T-helper 17 cell (primary cell): Measurements from ENCODE around the gene TMEM208. TPM values are rescaled to one million over a fixed set of nuclear protein-coding genes. Genes with fewer than 3 reads are reported as not detected.

ENCODE experiments used
- ATAC-seq: fragments of 150-1000 bp; cut with Tn5 transposase; 2 replicates; pipeline ENCODE4 v1.10.0; 2021; ENCODE audit warnings: mild to moderate bottlenecking, moderate library complexity
- DNase-seq, 3 donors: peaks; one replicate each; pipeline versions ENCODE4 v3.0.0 to v3.0.0-alpha.2; 2020 to 2021
- H3K9me3 ChIP-seq: one replicate; pipeline ENCODE4 v1.7.0; 2013; ENCODE audit warnings: low read length, mild to moderate bottlenecking; ENCODE audit not compliant: control insufficient read depth, poor library complexity, severe bottlenecking
- H3K27ac Mint-ChIP-seq: one replicate; pipeline ENCODE4 v1.8.0; 2022; ENCODE audit warnings: mild to moderate bottlenecking, moderate library complexity, mixed read lengths
- H3K27me3 Mint-ChIP-seq: one replicate; pipeline ENCODE4 v1.8.0; 2022; ENCODE audit warnings: mixed read lengths
- H3K36me3 Mint-ChIP-seq: one replicate; pipeline ENCODE4 v1.8.0; 2022; ENCODE audit warnings: low read depth, mixed read lengths
- H3K4me1 Mint-ChIP-seq: one replicate; pipeline ENCODE4 v1.8.0; 2022; ENCODE audit warnings: mild to moderate bottlenecking, mixed read lengths
- H3K4me3 Mint-ChIP-seq: one replicate; pipeline ENCODE4 v1.8.0; 2022; ENCODE audit warnings: mild to moderate bottlenecking, moderate library complexity, mixed read lengths
- total RNA-seq, 4 donors: library from RNA in 2 of 4; stranded (reverse) in 2 of 4; gene quantifications; one replicate each; pipeline ENCODE4 v1.2.3 and lab custom pipeline; 2022 to 2026

Gene TMEM208
- total RNA-seq (10 to 100 TPM; 27.9 to 28.2 TPM), total RNA-seq (lab: John Stamatoyannopoulos, UW) (16.0 to 22.6 reads per million in 2 donors)

DNA sequence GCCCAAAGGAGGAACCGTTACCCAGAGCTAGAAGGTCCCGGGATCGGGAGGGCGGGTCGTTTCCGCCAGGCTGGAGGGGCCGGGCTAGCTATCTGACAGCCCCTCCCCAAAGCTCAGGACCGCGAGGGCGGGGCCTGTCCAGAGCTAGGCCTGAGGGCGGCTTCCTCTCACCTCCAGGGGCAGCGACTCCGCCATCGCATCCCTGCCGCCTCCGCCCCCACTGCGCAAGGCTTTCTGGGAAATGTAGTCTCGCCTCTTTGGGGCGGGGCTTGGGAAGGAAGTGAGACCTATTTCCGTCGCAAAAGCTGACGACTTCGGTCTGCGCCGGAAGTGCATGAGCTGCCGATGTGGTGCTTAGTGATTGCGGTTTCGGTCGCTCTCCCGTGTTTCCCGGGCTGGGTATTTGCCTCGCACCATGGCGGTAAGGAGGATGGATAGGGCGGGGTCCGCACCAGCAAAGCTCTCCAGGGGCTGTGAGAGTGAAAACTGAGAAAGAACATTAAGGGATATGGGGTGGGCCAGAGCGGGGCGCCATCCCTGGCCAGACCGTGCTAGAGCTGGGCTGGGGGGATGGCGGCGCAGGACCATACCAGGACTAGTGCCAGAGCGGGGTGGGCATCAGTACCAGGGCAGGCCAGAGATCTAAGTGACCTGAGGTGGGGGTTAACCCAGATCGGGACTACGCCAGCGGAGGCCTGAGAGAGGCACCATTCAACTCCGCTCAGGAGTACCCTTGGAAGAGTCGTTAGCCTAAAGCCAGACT, at the start of gene TMEM208:
Gene TMEM208 (plus strand): TSS at position 327 of the 763 bp plus-strand sequence. CDS start 89 bp downstream, at position 416.
- H3K9me3 ChIP-seq, result no peaks in the 10 kb centered on the region
- peak within 1 kb of the TSS; percentile 100 for H3K4me3 Mint-ChIP-seq
- ATAC-seq, result peak; percentile 97
- H3K36me3 Mint-ChIP-seq, result peaks cover 2% of the 10 kb centered on the region
- H3K27ac Mint-ChIP-seq, result peak within 1 kb of the TSS; percentile 99
- no peaks in the 10 kb centered on the region for H3K27me3 Mint-ChIP-seq
- H3K4me1 Mint-ChIP-seq, result peaks cover 50% of the 10 kb centered on the region
- DNase-seq, result peak; percentile 91 to 97 (median 95)

DNA sequence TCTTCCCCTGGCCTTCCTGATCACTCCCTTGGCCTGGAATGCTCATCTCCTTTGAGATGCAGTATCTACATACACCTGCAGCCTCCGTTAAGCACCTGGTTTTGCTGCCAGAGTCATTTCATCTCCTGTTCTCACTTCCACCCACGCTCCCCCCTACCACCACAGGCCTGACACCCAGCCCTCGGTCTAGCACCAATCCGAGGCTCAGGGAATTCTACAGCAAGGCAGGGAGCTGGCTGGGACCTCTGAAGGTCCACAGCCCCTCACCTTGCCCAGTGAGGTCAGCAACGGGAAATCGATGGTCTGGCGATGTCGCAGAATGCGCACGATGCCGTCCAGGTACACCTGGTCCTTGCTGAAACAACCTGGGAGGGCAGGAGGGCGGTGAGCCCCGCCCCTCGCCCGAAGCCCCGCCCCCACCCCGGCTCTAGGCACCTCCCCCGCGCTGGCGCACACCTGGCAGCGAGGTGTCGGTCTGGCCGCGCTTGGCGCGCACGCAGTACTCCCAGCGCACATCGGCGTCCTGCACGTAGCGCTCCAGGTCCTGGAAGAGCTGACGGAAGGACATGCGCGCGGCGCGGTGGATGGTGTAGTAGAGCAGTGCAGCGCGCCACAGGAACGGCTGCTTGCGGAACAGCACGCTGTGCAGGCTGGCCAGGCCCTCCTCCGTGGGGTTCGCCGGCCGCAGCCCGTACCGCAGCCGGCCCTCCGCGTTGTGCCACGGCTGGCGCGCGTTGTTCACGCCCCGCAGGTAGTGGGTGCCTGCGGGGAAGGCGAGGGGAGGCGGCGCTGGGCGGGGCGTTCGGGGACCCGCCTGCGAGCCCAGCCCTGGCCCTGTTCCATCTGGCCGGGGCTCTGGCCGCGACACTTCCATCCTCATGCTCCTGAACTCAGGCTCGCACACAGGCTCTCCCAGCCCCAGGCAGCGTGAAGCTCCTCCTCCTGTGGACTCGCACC, 48.9 kb upstream of the TMEM208 start:
- no peaks in the 10 kb centered on the region for H3K9me3 ChIP-seq
- DNase-seq, result peak; percentile 41 to 64 (median 51)
- Mint-ChIP-seq H3K4me3 (peak overlapping the region; percentile 81), H3K4me1 (peaks cover 26% of the 10 kb centered on the region), H3K27me3 (peaks cover 16% of the 10 kb centered on the region), H3K36me3 (no peaks in the 10 kb centered on the region), H3K27ac (no peak overlapping the region)
- peak; percentile 72 for ATAC-seq

DNA sequence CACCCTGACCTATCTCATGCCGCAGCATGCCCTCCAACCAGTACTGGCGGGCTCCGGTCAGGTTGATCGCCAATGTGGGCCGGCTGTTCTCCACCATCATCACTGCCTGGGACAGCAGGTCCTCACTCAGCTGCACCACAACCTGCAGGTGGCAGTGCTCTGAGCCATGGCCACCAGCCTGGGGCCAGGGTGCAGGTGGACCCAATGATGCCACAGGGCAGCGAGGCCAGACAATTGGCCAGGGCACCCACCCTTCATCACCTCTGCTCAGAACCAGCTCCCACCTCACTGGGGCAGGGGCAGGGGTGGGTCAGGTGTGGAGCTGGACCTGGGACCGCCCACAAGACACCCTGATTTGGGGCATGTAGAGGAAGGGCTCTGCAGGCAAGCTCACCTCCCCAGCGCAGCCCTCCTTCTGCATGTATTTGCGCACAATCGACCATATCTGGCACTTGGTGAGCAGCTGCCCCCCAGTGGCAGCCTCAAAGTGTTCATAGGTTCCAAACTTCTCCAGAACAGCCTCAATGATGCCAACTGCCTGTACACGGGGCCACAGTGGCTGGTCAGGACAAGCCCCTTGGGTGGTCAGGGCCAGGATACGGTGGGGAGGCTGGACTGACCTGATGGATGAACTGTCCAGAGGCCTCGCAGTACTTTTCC, 47.4 kb upstream of the TMEM208 start:
- Mint-ChIP-seq H3K4me1 (peaks cover 14% of the 10 kb centered on the region), H3K27ac (no peak overlapping the region), H3K36me3 (no peaks in the 10 kb centered on the region), H3K4me3 (no peak overlapping the region), H3K27me3 (peaks cover 16% of the 10 kb centered on the region)
- no peak for DNase-seq
- ATAC-seq, result no peak
- H3K9me3 ChIP-seq, result no peaks in the 10 kb centered on the region

DNA sequence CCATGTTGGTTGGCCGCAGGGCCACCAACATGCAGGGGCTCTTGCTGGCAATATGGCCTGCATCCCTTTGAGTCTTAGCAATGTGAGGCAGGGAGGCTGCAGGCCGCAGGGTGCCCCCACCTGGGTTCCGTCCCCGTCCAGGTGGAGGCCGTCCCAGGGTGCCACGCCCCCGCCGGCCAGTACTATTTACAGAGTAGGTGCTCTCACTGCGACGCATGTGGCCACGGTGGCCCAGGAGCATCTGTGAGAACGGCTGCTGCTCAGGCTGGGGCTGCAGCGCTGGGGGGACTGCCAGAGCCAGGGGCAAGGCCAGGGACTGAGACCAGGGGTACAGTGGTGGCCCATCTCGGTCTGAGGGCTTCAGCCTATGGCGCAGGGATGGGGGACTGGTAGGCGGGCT, 46.8 kb upstream of the TMEM208 start:
- H3K4me1 Mint-ChIP-seq, result peaks cover 17% of the 10 kb centered on the region
- no peak for DNase-seq
- no peak overlapping the region for H3K4me3 Mint-ChIP-seq
- no peaks in the 10 kb centered on the region for H3K36me3 Mint-ChIP-seq
- peaks cover 16% of the 10 kb centered on the region for H3K27me3 Mint-ChIP-seq
- H3K27ac Mint-ChIP-seq, result no peak overlapping the region
- no peak for ATAC-seq
- no peaks in the 10 kb centered on the region for H3K9me3 ChIP-seq

DNA sequence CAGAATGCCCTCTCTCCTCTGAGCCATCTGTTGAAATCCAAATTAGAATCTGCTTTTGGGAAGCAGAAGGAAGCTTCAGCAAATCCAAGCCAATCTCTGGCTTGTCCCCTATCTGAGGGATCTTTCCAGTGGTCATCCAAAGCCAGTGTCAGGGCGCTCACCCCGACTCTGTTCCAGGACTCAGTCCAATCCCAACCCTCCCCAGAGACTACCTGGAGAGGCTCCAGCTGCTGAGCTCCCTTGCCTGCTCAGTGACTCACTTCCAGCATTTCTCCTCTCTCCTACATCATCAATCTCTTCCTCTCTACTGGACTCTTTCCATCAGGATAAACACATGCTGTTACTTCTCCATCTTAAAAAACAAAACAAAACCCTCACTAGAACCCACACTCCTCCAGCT, 45.6 kb upstream of the TMEM208 start:
- ATAC-seq (no peak), DNase-seq (no peak)
- peaks cover 22% of the 10 kb centered on the region for H3K27me3 Mint-ChIP-seq
- no peaks in the 10 kb centered on the region for H3K9me3 ChIP-seq
- H3K36me3 Mint-ChIP-seq, result no peaks in the 10 kb centered on the region
- H3K4me1 Mint-ChIP-seq, result peaks cover 23% of the 10 kb centered on the region
- H3K27ac Mint-ChIP-seq, result no peak overlapping the region
- H3K4me3 Mint-ChIP-seq, result no peak overlapping the region

DNA sequence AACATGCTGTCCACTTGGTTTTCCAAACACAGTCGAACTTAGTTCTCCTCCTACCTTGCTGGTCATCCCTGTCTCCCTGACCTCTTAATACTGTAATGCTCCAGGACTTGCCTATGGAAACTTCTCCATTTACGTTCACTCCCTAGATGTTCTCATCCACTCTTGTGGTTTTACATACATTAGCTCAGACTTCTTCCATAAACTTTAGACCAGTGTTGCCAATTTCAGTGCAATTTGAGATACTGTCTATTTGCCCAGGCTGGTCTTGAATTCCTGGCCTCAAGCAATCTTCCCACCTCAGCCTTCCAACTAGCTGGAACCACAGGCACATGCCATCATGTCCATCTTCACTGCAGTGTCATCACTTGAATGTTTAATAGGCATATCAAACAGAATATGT, 44.6 kb upstream of the TMEM208 start:
- peaks cover 16% of the 10 kb centered on the region for H3K27me3 Mint-ChIP-seq
- DNase-seq (no peak), ATAC-seq (no peak)
- no peaks in the 10 kb centered on the region for H3K9me3 ChIP-seq
- peaks cover 20% of the 10 kb centered on the region for H3K4me1 Mint-ChIP-seq
- no peak overlapping the region for H3K4me3 Mint-ChIP-seq
- no peak overlapping the region for H3K27ac Mint-ChIP-seq
- H3K36me3 Mint-ChIP-seq, result no peaks in the 10 kb centered on the region

DNA sequence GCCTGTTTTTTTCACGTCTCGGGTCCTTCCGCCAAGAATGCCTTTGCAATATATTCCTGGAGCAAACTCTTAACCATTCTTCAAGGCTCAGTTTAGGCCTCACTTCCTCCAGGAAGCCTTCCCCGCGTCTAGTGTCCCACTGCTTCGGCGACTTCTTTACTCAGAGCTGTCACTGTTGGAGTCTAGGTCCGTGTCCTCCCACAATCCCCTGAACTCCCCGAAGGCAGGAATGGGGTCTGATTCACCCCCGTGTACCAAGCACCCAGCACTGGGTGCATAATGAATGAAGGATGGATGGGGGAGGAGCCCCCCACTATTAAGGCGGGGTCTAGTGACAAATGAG, 43.7 kb upstream of the TMEM208 start:
- DNase-seq, result no peak
- no peak overlapping the region for H3K27ac Mint-ChIP-seq
- no peak for ATAC-seq
- H3K9me3 ChIP-seq, result no peaks in the 10 kb centered on the region
- no peak overlapping the region for H3K4me3 Mint-ChIP-seq
- peaks cover 11% of the 10 kb centered on the region for H3K27me3 Mint-ChIP-seq
- no peaks in the 10 kb centered on the region for H3K36me3 Mint-ChIP-seq
- H3K4me1 Mint-ChIP-seq, result peaks cover 15% of the 10 kb centered on the region

DNA sequence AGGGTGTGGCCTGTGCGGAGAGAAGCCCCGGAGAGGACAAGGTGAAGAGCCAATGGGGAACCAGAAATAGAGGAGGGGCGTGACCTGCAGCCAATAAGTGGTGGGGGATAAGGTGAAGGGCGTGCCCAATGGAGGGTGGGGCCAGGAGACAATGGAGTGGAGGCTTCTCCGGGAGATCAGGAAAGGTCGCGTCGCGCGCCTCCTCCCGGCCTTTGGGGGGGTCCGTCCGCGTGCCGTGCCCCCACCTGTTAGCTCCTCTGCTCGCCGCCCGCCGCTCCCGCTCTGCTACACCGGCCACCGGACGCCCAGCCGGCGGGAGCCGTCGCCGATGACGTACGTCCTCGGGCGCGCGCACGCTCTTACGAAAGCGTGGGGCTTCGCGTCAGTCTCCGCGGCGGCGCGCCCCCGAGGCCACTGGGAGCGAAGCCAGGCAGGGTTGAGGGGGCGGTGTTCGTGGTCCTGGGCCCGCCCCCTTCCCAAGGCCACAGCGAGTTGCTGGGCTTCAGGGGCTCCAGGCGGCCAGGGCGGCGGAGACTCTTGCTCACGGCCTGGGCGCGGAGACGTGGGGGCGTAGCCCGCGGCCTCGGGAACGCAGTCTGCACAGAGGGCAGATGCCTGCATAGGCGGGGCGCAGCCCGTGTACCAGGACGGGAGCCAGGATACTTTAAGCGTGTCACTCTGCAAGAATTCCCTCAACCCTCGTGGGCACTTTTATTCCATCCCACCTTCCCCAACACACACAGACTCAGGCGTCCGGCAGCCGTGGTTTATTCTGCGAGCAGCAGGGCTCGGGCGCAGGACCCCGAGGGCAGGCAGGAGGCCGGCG, 43.1 kb upstream of the TMEM208 start, which contains the start of gene MATCAP1:
Gene MATCAP1 (minus strand): TSS at position 337 of the 826 bp plus-strand sequence. CDS start 3,353 bp downstream, outside the sequence.
- Mint-ChIP-seq H3K27ac (no peak within 1 kb of the TSS), H3K4me3 (peak within 1 kb of the TSS; percentile 81), H3K27me3 (peaks cover 9% of the 10 kb centered on the region), H3K4me1 (peaks cover 10% of the 10 kb centered on the region), H3K36me3 (no peaks in the 10 kb centered on the region)
- ATAC-seq (peak; percentile 95), DNase-seq (peak; percentile 83 to 88 (median 87))
- H3K9me3 ChIP-seq, result no peaks in the 10 kb centered on the region

DNA sequence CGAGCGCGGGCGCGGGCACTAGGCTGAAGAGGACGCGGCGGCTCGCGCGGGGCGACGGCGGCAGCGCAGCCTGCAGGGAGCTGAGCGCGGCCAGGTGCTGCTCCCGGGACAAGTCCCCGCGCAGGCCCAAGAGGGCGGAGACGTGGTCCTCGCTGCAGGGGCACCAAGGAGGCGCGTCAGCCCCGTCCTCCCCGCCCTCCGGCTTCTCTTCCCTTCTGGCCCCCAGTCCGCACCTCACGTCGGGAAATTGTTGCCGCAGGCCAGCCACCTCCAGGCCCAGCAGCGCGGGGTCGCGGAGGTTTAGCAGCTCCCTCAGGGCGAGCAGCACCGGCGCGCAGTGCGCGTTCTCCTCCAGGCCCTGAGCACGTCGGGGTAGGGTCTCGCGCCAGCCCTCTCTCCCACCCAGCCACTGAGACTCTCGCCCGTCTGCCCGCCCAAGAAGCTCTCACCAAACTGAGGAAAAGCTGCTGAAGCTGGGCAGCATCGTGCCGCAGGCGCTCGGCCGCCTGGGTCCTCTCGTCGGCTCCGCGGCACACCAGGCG, 42.4 kb upstream of the TMEM208 start:
- H3K27ac Mint-ChIP-seq, result no peak overlapping the region
- ATAC-seq, result peak; percentile 6
- peak overlapping the region; percentile 81 for H3K4me3 Mint-ChIP-seq
- H3K27me3 Mint-ChIP-seq, result peaks cover 6% of the 10 kb centered on the region
- H3K36me3 Mint-ChIP-seq, result no peaks in the 10 kb centered on the region
- peaks cover 9% of the 10 kb centered on the region for H3K4me1 Mint-ChIP-seq
- peak in 2 of 3 donors; percentile 23 to 44 for DNase-seq
- no peaks in the 10 kb centered on the region for H3K9me3 ChIP-seq

DNA sequence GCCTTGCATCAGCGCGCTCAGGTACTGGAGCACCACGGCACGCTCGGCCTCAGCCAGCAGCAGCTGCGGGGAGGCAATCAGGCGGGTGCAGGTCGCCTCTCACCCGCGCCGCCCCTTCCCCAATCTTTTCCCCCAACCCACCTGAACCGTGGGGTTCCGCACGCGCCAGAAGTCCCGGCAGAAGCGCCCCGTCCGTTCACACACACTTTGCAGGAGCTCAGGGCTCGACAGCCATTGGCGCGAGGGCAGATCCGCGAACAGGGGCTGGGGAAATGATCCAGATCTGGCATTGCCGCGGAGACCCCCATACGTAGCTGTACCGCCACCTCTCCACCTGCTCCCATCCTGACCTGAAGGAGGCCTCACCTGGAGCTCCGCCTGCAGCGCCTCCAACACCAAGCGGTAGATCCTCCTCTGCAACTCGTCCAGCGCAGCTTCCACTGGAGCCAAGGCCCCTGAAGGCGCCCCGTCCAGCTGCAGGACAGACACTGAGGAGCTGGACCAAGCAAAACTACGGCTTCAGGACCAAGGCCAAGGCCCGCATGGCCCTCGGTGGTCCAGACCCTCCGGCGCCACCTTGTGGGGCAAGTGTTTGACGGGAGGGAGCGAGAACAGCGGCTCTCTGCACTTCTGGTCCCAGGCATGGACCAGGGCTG, 41.8 kb upstream of the TMEM208 start:
- Mint-ChIP-seq H3K36me3 (no peaks in the 10 kb centered on the region), H3K4me1 (peaks cover 9% of the 10 kb centered on the region), H3K27ac (peak overlapping the region; percentile 83), H3K27me3 (peaks cover 6% of the 10 kb centered on the region), H3K4me3 (peak overlapping the region; percentile 96)
- DNase-seq (peak; percentile 68 to 83 (median 70)), ATAC-seq (peak; percentile 20)
- no peaks in the 10 kb centered on the region for H3K9me3 ChIP-seq

DNA sequence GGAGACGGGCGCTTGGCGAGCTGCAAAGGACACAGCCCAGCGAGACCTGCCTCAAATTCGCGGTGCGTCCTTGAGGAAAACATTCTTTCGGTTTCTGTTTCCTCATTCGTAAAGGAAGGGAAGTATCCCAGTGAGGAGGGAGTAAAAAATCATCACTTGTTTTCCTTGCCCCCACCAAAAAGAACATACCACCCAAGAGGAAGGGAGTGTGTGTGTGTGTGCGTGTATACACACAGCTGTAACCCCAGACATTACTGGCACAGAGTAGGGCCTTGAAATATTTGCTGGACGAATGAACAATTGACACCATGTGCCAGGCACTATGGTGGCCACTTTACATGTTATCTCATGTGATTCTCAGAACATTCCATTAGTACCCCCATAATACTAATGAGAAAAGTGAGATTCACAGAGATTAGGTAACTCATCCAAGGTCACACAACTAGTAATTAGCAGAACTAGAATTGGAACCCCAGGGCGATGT, 41.2 kb upstream of the TMEM208 start:
- Mint-ChIP-seq H3K36me3 (no peaks in the 10 kb centered on the region), H3K4me3 (peak overlapping the region; percentile 96), H3K4me1 (peaks cover 9% of the 10 kb centered on the region), H3K27ac (peak overlapping the region; percentile 83), H3K27me3 (peaks cover 6% of the 10 kb centered on the region)
- ATAC-seq (no peak), DNase-seq (no peak)
- no peaks in the 10 kb centered on the region for H3K9me3 ChIP-seq
